GM18861 (cell line): ENCODE results near the gene TMED8.
"Not testable (repeated sequence)": the region's sequence is repeated elsewhere in the genome, so short reads cannot be mapped to it uniquely, and the experiment has no call there.

Source experiments
- ATAC-seq: cut with Tn5 transposase; IDR thresholded peaks from one replicate; pipeline ENCODE4 v1.9.1; 2021; ENCODE audit not compliant: unreplicated experiment

The TMED8 gene

DNA sequence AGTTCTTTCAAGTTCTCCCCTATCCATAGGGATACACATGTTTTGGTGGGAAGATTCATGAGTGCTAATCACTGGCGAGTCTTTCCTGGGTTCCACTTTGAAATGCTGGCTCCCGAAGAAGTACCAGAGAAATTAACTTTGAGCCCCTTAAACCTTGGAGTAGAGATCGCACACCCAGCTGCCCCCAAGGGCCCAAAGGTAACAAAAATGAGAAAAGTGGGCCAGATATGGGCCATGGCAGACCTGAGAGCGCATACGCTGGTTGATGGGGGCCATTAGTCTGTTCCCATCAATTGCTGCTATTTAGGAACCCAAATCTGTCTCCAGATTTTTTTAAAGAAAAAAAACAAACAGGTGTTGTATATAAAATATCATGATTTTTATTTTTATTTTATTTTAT, 53.9 kb downstream of the TMED8 start:
- ATAC-seq = no peak

- no peak for ATAC-seq
These were observed 54.5 kb downstream of the TMED8 start for GRCh38 chr14:77322250-77322902.

GRCh38 chr14:77320238-77320935, 56.5 kb downstream of the TMED8 start, which contains the start of gene POMT2:
Gene POMT2 (minus strand): TSS chr14:77320883. CDS start chr14:77320681, 202 bp downstream.
- ATAC-seq = peak; percentile 46

GRCh38 chr14:77319422-77319821, 57.5 kb downstream of the TMED8 start:
- no peak for ATAC-seq

DNA sequence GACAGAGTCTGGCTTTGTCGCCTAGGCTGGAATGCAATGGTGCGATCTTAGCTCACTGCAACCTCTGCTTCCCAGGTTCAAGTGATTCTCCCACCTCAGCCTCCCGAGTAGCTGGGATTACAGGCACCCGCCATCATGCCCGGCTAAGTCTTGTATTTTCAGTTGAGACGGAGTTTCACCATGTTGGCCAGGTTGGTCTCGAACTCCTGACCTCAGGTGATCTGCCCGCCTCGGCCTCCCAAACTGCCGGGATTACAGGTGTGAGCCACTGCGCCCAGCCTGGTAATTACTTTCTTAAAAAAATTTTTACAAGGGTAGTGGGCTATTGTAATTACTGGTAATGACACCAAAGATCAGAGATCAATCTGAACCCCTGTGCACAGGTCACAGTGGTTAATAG, 58.1 kb downstream of the TMED8 start:
- ATAC-seq = not testable (repeated sequence)

DNA sequence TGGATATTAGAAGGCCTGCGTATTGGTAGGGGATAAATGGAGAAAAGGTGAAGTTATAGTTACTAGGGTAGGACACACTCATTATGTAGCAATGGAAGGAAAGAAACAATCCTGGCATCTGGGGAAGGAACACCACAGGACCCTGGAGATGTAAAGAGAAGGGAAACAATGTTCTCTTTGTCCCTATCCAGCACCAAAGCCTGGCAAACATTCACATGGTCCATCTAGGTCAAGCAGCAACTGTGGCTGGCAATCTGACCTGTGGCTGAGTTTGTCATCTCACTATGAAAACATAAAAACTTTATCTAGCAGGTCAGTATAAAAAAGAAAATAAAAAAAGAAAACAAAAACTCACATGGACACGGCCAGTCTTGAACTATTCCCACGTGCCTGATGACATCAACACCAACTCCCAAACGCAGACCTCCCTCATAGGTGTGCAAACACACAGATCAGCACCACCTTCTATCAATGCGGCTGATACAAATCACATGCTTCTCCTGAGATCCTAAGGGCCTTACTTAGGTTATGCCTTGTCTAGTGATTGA, 58.8 kb downstream of the TMED8 start:
- no peak for ATAC-seq

DNA sequence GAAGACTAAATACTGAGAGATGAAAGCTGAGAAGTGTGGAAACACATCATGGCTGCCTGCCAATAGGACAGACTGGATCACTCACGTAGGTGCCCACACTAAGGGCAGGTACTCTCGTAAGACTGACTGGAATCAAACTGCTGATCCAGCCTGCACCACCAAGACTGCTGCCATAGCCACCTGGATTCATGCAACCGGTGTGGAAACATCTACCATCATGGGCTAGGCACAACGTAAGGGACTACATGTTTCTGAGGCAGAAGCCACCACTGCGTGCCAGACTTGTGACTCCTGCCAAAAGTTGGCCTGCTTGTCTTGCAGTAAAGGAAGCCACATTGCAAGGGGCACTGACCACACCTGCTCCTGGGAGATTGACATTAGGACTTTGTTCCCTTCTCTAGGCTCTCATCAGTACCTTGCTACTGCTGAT, 60.0 kb downstream of the TMED8 start:
- no peak for ATAC-seq

GRCh38 chr14:77316195-77316505, 60.7 kb downstream of the TMED8 start:
- ATAC-seq = no peak

GRCh38 chr14:77314539-77315457, 62.1 kb downstream of the TMED8 start:
- no peak for ATAC-seq

DNA sequence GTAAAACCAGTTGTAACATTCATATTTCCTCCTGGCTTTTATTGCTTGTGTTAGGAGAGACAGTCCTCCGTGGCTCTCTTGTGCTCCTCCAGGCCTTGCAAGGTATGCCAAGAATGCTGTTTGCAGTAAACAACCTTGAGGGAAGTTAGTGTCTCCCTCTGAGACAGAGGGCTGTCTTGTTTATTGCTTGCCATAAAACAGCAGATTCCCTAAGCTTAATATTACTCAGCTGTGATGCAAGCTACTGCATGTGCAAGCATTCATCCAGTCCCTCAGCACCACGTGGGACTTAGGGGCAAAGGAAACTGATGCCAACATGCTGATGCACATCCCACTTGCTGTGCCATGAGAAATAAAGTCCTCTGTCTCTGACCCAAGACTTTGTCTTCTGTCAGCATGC, 62.9 kb downstream of the TMED8 start:
- ATAC-seq = no peak

DNA sequence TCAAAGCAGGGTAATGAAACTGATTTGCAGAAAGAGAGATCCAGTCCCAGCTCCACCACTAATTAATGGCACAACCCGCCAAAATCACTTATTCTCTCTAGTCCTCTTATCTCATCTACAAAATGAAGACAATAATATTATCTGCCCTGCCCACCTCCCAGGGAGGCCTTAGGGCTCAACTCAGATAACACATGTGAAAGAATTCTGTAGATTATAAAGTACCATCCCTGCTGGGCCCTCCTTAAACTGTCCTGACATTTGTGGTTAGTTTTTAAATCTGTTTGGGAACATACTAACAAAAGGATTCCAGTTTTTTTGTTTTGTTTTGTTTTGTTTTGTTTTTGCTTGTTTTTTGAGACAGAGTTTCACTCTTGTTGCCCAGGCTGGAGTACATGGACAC, 63.5 kb downstream of the TMED8 start:
- ATAC-seq = no peak

GRCh38 chr14:77311217-77311616, 65.7 kb downstream of the TMED8 start:
- no peak for ATAC-seq

DNA sequence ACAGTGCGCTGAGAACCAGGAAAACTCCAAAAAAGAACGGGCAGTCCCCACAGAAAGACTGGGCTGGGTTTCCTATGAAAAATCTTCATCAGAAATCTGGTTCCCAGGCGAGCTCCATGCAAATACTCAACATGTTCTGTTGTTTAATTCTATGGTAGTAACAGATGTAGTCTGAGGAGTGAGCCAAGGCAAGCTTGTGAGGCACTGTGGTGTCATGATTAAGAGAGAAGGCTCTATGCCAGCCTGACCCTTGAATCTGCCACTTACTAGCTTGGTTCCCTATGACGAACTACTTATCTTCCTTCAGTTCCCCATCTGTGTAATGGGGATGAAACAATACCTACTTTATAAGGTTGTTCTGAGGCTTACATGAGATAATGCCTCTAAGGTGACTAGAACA, 66.9 kb downstream of the TMED8 start:
- ATAC-seq = no peak

- ATAC-seq = no peak
These were observed 67.8 kb downstream of the TMED8 start for GRCh38 chr14:77309131-77309530.

DNA sequence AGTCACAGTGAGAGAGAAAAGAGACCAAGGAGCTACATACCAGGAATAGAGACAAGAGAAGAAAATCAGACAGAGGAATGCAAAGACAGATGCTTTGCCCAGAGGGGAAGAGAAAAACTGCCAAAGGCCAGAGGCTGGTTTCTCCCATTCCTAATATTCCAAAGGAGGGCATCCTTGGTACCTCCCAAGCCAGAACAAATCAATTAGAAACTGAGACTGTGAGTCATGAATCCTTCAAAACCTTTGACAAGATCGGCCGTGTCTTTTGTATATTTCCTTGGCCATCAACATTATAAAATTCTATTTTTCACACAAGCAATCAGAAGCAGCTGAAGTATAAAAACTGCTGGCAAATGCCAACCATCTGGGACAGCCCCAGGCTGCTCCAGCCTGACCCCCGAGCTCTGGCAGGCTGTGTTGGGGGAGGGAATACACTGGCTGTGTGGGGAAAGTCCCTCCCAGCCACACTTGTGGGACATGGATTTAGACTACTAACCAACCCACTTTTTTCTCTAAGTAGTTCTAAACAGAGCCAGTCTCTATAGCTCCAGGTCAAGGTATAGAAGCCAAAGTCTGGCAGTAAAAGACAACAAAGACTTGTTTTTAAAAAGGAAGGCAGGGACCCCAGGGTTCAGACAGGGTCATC, 69.9 kb downstream of the TMED8 start:
- no peak for ATAC-seq

DNA sequence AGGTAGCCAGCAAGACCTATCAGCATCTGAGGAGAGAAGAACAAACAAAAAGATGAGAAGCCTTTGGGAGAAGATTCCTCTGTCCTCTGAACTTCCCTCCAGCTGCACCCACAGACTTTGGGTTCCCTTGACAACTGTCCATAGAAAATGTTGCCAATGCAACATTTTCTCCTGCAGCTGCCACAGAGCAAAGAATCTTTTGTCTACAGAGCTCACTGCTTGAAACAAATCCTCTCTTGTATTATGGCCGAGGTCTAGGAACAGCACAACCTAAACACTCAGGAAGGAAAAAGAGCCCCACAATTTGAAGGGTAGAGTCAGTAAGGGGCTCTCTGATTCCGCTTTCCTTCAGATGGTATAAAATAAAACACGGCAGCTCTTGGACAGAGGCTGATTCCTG, 70.5 kb downstream of the TMED8 start:
- ATAC-seq = no peak

DNA sequence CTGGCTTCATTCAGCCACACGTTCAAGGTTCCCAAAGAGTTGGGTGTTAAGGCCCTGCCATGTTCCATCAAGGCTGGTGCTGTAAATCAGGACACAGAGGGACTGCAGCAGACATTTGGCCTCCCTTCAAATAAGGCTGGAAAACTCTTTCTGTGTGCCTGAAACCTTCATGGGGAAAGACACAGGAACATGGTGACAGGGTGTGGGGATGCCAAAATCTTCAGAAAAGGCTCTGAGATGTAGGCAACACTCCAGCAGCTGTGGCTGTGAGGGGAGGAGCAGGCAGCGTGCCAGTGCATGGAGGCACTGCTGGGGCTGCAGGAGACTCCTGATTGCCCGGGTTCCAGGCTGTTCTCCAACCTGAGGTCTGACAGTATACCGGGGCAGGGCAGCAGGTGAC, 71.2 kb downstream of the TMED8 start:
- ATAC-seq = no peak

DNA sequence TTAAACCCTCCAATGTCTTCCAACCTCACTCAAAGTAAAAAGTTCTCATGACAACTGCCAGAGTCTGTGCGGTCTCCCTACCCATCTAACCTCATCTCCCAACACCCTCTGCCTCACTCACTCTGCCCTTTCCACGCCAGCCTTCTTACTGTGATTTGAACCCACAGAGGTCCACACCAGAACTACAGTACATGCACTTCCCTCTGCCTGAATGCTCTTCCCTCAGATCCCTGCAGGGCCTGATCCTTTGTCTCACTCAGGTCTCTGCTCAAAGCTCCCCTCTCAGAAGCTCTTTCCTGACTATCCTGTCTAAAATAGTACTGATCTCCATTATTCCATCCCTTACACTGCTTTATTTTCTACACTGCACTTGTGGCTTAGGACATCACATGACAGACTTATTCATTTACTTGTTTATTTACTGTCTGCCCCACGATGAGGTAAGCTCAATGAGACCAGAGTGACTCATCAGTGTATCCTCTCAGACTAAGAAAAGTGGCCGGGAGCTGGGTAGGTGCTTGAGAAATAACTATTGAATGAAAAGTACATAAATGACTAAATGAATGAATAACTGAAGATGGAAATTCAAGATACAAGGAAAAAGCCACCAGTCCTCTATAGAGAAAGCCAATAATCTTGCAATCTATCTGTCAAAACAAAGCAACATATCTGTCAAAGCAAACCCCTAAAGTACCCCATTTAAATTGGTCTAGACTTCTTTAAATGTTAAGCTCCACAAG, 73.3 kb downstream of the TMED8 start:
- peak; percentile 60 for ATAC-seq

- no peak for ATAC-seq
These were observed 74.0 kb downstream of the TMED8 start for GRCh38 chr14:77302926-77303325.

GRCh38 chr14:77301103-77301502, 75.8 kb downstream of the TMED8 start:
- no peak for ATAC-seq
